HepG2 (cell line): ENCODE results near the gene ACER2. TPM values are rescaled to one million over a fixed set of nuclear protein-coding genes. Genes with fewer than 3 reads are reported as not detected.

Experiments used
- FUBP1 ChIP-seq: sonication (generic); formaldehyde crosslinking; IDR thresholded peaks from 2 replicates; pipeline ENCODE4 v1.5.1; 2020; ENCODE audit warnings: missing genetic modification reagents, mild to moderate bottlenecking, borderline replicate concordance
- GATAD1 ChIP-seq: IDR thresholded peaks from 2 replicates; pipeline ENCODE4 v1.6.1; 2016; ENCODE audit warnings: missing genetic modification reagents, missing compliant biosample characterization
- GMEB2 ChIP-seq: IDR thresholded peaks from 2 replicates; pipeline ENCODE4 v1.6.1; 2016; ENCODE audit warnings: missing biosample characterization, missing genetic modification reagents, low read depth
- MAF1 ChIP-seq: sonication (generic); formaldehyde crosslinking; IDR thresholded peaks from 2 replicates; pipeline ENCODE4 v1.5.0; 2020; ENCODE audit warnings: missing genetic modification reagents, borderline replicate concordance
- MAFF ChIP-seq: IDR thresholded peaks from 2 replicates; pipeline ENCODE4 v1.6.1; 2011; ENCODE audit warnings: low read depth, low read length, improper control_type of control experiment
- PAXIP1 ChIP-seq: sonication (generic); formaldehyde crosslinking; conservative IDR thresholded peaks from 2 replicates; pipeline ENCODE4 v1.4.0; 2020; ENCODE audit warnings: mild to moderate bottlenecking, missing genetic modification reagents, moderate library complexity
- POGZ ChIP-seq: sonication (generic); formaldehyde crosslinking; IDR thresholded peaks from 2 replicates; pipeline ENCODE4 v1.4.0; 2020; ENCODE audit warnings: mild to moderate bottlenecking, missing genetic modification reagents
- RFX1 ChIP-seq: fragments of 450-650 bp; IDR thresholded peaks from 2 replicates; pipeline ENCODE4 v1.6.1; 2017
- TOE1 ChIP-seq: sonication (generic); formaldehyde crosslinking; IDR thresholded peaks from 2 replicates; pipeline ENCODE4 v1.4.0; 2020; ENCODE audit warnings: mild to moderate bottlenecking, missing genetic modification reagents
- ZFAT ChIP-seq: sonication (generic); formaldehyde crosslinking; conservative IDR thresholded peaks from 2 replicates; pipeline ENCODE4 v1.8.1; 2023; ENCODE audit warnings: missing genetic modification reagents, inconsistent platforms
- ZNF431 ChIP-seq: sonication (generic); formaldehyde crosslinking; IDR thresholded peaks from 2 replicates; pipeline ENCODE4 v1.9.0; 2022; ENCODE audit warnings: missing genetic modification reagents, low read depth, mild to moderate bottlenecking, borderline replicate concordance
- ZNF546 ChIP-seq: sonication (generic); formaldehyde crosslinking; conservative IDR thresholded peaks from 2 replicates; pipeline ENCODE4 v1.8.1; 2023; ENCODE audit warnings: mild to moderate bottlenecking, missing genetic modification reagents
- ZNF567 ChIP-seq: sonication (generic); formaldehyde crosslinking; IDR thresholded peaks from 2 replicates; pipeline ENCODE4 v1.8.1; 2023; ENCODE audit warnings: mild to moderate bottlenecking, missing genetic modification reagents, borderline replicate concordance
- ZNF772 ChIP-seq: sonication (generic); formaldehyde crosslinking; IDR thresholded peaks from 2 replicates; pipeline ENCODE4 v1.5.0; 2020; ENCODE audit warnings: mild to moderate bottlenecking, missing genetic modification reagents
- ZNF781 ChIP-seq: sonication (generic); formaldehyde crosslinking; IDR thresholded peaks from 2 replicates; pipeline ENCODE4 v1.5.1; 2020; ENCODE audit warnings: borderline replicate concordance, mild to moderate bottlenecking, missing genetic modification reagents; ENCODE audit errors: not compliant biosample characterization
- polyA plus RNA-seq, 8 experiments: library from polyadenylated mRNA; depleted of rRNA in 3 of 8; stranded (reverse) in 7 of 8; unstranded in 1 of 8; fragments of >200 nt; fragmentation: Illumina TruSeq in 4 of 8; extraction: Trizol in 4 of 8; gene quantifications; 2 replicates each; pipeline versions ENCODE4 v1.2.1 to v1.2.3, GENCODE V29; 2011 to 2016; ENCODE audit warnings: low read depth in 4 of 8, missing spikeins in 1 of 8, mixed read lengths in 1 of 8; ENCODE audit not compliant: insufficient read depth in 1 of 8
- total RNA-seq, 5 experiments: library from RNA; depleted of rRNA; stranded (reverse); fragments of >200 nt; fragmentation: Illumina TruSeq; extraction: Trizol; gene quantifications; 2 replicates each; pipeline ENCODE4 v1.2.3, GENCODE V29; 2016; ENCODE audit warnings: low read depth in 1 of 5

Gene ACER2
- total and polyA plus RNA-seq, 2 of the 13 experiments (the other 11 are each of a cell fraction or from before 2014, with no cell fraction given), result 1.9 to 3.4 TPM

GRCh38 chr9:19408693-19409400 is at the start of gene ACER2 (continued):
- TF ChIP-seq GMEB2, result no peak
- no peak; the same call in 1 of the 2 replicates for TF ChIP-seq ZNF772
- TF ChIP-seq MAF1 (CRISPR knock-in tag), result peak; percentile 87; the same call in 1 of the 2 replicates
- TF ChIP-seq ZNF546 (CRISPR knock-in tag), result no peak
- peak; percentile 72 for TF ChIP-seq POGZ (CRISPR knock-in tag)
- peak; percentile 70; the same call in 1 of the 2 replicates for TF ChIP-seq ZNF431
- peak; percentile 96 for TF ChIP-seq ZNF567 (CRISPR knock-in tag)
- no peak for TF ChIP-seq RFX1
- 0 out of 2 replicates have a peak, but pooled peaks have one; percentile 9 for TF ChIP-seq PAXIP1 (CRISPR knock-in tag)
- TF ChIP-seq ZNF781, result no peak
- TF ChIP-seq FUBP1 (CRISPR knock-in tag), result no peak
- no peak for TF ChIP-seq MAFF
- TF ChIP-seq TOE1 (CRISPR knock-in tag), result no peak
- TF ChIP-seq ZFAT (CRISPR knock-in tag), result 0 out of 2 replicates have a peak, but pooled peaks have one; percentile 40
- peak; percentile 11; the same call in 1 of the 2 replicates for TF ChIP-seq GATAD1 (CRISPR knock-in tag)
